Left lung (tissue), 10 donors: ENCODE data around the gene TNFRSF18. TPM values are rescaled to one million over a fixed set of nuclear protein-coding genes. Genes with fewer than 3 reads are reported as not detected.

ENCODE experiments used
- ATAC-seq: fragments of 200-7000 bp; cut with Tn5 transposase; one replicate; pipeline ENCODE4 v1.9.1; 2020; ENCODE audit warnings: moderate library complexity
- DNase-seq, 4 donors: peaks; one replicate each; pipeline ENCODE4 v3.0.0-alpha.2; 2013 to 2020
- H3K27ac ChIP-seq, 2 donors: fragments of 200-600 bp; sonication (generic) in 1 of 2; one replicate each; pipeline versions ENCODE4 v1.5.0 to v1.8.0; 2020 to 2021
- H3K27me3 ChIP-seq, 2 donors: fragments of 200-600 bp; sonication (generic) in 1 of 2; one replicate each; pipeline versions ENCODE4 v1.5.0 to v1.8.0; 2020 to 2021
- H3K36me3 ChIP-seq, 2 donors: fragments of 200-600 bp; sonication (generic) in 1 of 2; one replicate each; pipeline versions ENCODE4 v1.5.0 to v1.8.0; 2020 to 2021
- H3K4me1 ChIP-seq, 2 donors: fragments of 200-600 bp; one replicate each; pipeline ENCODE4 v1.8.0; 2021
- H3K4me3 ChIP-seq, 2 donors: fragments of 200-600 bp; sonication (generic) in 1 of 2; one replicate each; pipeline versions ENCODE4 v1.5.0 to v1.8.0; 2020 to 2021; ENCODE audit warnings: mild to moderate bottlenecking in 1 of 2
- H3K9me3 ChIP-seq, 2 donors: fragments of 200-600 bp; sonication (generic) in 1 of 2; one replicate each; pipeline versions ENCODE4 v1.5.0 to v1.8.0; 2020 to 2021
- intact Hi-C, 2 donors: fragments of 100-400 bp; cut with DNase I; formaldehyde crosslinking; loops; one replicate each; pipeline versions ENCODE4 v1.11.2 to v1.14.2; 2022
- polyA plus RNA-seq, 6 donors: library from polyadenylated mRNA; unstranded; fragments of 120-200 nt; gene quantifications; one replicate each; pipeline ENCODE4 v1.2.1, GENCODE V29; 2013; ENCODE audit not compliant: insufficient read length in 6 of 6
- total RNA-seq, 2 donors: library from RNA; stranded (reverse); fragmentation: NEBNext Ultra II Directional; extraction: Animal tissue kit (Norgen Biotek cat#: 25700); gene quantifications; one replicate each; pipeline ENCODE4 v1.2.1, GENCODE V29; 2021
- TF ChIP-seq, protein P1 (sequence below), 2 donors: fragments of 200-600 bp; sonication (generic) in 1 of 2; IDR thresholded peaks; one replicate each; pipeline versions ENCODE4 v1.5.0 to v1.8.0; 2021; ENCODE audit warnings: antibody characterized with exemption in 2 of 2
- donor health status: DM: no; HTN: yes; CAD: no.
- donor health status: DM: no; HTN: no; CAD: no.

The TNFRSF18 gene
- total and polyA plus RNA-seq, 8 donors, result 0.38 to 1.3 (median 0.62) TPM

DNA sequence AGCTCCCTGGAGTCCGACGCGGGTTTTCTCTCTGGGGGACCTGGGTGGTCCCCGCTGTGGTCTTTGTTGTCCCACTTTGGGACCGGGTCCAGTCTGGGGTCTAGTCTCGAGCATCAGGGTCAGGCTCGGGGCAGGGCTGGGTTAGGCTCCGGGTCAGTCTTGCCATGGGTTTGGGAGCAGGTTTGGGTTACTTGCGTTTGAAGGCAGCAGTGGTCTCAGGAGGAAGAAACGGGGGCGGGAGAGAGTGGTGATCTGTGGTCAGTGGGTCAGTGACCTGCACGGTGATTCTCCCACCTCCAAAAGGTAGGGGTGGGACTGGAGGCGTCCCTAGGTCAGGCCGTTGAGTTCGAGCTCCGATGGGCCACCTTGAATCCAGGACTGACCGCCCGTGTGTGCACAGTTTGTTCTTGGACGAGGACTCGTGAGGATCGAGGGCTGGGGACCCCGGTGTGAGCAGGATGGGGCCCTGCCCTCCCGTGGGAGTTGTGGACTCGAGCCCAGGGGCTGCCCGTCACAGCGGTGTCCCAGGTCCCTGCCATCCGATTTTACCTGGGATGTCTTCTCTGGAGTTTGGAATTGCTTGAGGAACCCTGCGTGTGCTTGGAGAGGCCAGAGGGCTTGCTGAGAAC is 27.9 kb upstream of the TNFRSF18 start:
- Histone ChIP-seq H3K36me3 (peaks cover 0 to 8% of the 10 kb centered on the region in 2 donors), H3K4me3 (no peak overlapping the region), H3K4me1 (peaks cover 5 to 37% of the 10 kb centered on the region in 2 donors), H3K27ac (no peak overlapping the region), H3K27me3 (peaks cover 21 to 32% of the 10 kb centered on the region in 2 donors), H3K9me3 (no peaks in the 10 kb centered on the region)
- no peak for DNase-seq
- intact Hi-C loops, result no loop called here
- ATAC-seq, result no peak
- TF ChIP-seq, protein P1, sequence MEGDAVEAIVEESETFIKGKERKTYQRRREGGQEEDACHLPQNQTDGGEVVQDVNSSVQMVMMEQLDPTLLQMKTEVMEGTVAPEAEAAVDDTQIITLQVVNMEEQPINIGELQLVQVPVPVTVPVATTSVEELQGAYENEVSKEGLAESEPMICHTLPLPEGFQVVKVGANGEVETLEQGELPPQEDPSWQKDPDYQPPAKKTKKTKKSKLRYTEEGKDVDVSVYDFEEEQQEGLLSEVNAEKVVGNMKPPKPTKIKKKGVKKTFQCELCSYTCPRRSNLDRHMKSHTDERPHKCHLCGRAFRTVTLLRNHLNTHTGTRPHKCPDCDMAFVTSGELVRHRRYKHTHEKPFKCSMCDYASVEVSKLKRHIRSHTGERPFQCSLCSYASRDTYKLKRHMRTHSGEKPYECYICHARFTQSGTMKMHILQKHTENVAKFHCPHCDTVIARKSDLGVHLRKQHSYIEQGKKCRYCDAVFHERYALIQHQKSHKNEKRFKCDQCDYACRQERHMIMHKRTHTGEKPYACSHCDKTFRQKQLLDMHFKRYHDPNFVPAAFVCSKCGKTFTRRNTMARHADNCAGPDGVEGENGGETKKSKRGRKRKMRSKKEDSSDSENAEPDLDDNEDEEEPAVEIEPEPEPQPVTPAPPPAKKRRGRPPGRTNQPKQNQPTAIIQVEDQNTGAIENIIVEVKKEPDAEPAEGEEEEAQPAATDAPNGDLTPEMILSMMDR (IDR thresholded peaks at IDR 0.05), result no peak

DNA sequence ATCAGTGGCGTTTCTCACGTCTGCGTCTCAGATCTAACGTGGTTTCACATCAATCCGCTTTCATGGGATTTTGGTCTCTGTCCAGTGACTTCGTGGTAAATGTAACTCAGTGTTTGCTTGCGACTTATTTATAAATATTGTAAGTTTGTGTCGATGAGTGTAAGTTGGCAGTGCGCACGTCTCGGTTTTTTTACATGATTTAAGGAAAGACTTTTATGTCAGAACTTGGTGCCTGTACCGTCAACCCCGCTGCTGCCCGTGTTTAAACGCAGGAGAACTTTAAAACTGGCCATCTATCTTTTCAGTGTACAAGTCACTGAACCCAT is 27.1 kb upstream of the TNFRSF18 start:
- DNase-seq (no peak), ATAC-seq (no peak)
- TF ChIP-seq, protein P1 (IDR thresholded peaks at IDR 0.05), result no peak
- intact Hi-C loops, result no loop called here
- Histone ChIP-seq H3K9me3 (no peaks in the 10 kb centered on the region), H3K27ac (no peak overlapping the region), H3K27me3 (peaks cover 14 to 25% of the 10 kb centered on the region in 2 donors), H3K4me3 (peak overlapping the region in 1 of 2 donors; percentile 40), H3K4me1 (peaks cover 5 to 38% of the 10 kb centered on the region in 2 donors), H3K36me3 (peaks cover 0 to 16% of the 10 kb centered on the region in 2 donors)

DNA sequence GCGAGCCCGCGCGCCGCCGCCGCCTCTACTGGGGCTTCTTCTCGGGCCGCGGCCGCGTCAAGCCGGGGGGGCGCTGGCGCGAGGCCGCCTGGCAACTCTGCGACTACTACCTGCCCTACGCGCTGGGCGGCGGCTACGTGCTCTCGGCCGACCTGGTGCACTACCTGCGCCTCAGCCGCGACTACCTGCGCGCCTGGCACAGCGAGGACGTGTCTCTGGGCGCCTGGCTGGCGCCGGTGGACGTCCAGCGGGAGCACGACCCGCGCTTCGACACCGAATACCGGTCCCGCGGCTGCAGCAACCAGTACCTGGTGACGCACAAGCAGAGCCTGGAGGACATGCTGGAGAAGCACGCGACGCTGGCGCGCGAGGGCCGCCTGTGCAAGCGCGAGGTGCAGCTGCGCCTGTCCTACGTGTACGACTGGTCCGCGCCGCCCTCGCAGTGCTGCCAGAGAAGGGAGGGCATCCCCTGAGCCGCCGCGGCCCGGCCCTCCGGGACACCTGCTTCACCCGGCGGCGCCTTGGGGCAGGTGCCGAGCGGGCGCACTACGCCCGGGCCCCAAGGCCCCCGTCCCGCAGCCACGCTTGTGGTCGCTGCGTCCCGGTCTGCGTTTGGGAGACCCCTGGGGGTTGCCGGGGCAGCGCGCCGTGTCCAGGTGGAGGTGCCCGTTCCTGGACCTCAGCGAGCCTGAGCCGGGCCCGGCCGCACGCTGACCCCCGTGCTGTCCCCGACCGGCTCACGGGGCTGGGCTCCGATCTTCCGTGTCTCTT is 26.6 kb upstream of the TNFRSF18 start:
- intact Hi-C loops, result no loop called here

DNA sequence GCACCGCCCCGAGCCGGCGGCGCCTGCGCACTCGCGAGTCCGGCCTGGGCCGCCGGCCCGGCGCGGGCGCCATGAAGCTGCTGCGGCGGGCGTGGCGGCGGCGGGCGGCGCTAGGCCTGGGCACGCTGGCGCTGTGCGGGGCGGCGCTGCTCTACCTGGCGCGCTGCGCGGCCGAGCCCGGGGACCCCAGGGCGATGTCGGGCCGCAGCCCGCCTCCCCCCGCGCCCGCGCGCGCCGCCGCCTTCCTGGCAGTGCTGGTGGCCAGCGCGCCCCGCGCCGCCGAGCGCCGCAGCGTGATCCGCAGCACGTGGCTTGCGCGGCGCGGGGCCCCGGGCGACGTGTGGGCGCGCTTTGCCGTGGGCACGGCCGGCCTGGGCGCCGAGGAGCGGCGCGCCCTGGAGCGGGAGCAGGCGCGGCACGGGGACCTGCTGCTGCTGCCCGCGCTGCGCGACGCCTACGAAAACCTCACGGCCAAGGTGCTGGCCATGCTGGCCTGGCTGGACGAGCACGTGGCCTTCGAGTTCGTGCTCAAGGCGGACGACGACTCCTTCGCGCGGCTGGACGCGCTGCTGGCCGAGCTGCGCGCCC is 25.9 kb upstream of the TNFRSF18 start, which contains the start of gene B3GALT6:
B3GALT6 (plus strand) TSS at position 30 of the 588 bp plus-strand sequence; CDS start at position 72, 42 bp downstream.
- ATAC-seq, result no peak
- Histone ChIP-seq H3K27me3 (peaks cover 1 to 12% of the 10 kb centered on the region in 2 donors), H3K27ac (peak within 1 kb of the TSS; percentile 88), H3K36me3 (peaks cover 0 to 28% of the 10 kb centered on the region in 2 donors), H3K4me1 (peaks cover 5 to 38% of the 10 kb centered on the region in 2 donors), H3K9me3 (no peaks in the 10 kb centered on the region), H3K4me3 (peak within 1 kb of the TSS; percentile 80 to 97)
- DNase-seq, result no peak
- intact Hi-C loops, result no loop called here
- TF ChIP-seq, protein P1 (IDR thresholded peaks at IDR 0.05), result no peak

More for the DNA sequence above, 26.6 kb upstream of the TNFRSF18 start:
- Histone ChIP-seq H3K36me3 (peaks cover 0 to 21% of the 10 kb centered on the region in 2 donors), H3K9me3 (no peaks in the 10 kb centered on the region), H3K27ac (no peak overlapping the region), H3K4me3 (peak overlapping the region; percentile 28 to 40), H3K4me1 (peaks cover 5 to 38% of the 10 kb centered on the region in 2 donors), H3K27me3 (peaks cover 8 to 19% of the 10 kb centered on the region in 2 donors)
- TF ChIP-seq, protein P1 (IDR thresholded peaks at IDR 0.05), result no peak
- DNase-seq (no peak), ATAC-seq (no peak)
